Measurements from ENCODE around the gene RIC8B.

The RIC8B gene

DNA sequence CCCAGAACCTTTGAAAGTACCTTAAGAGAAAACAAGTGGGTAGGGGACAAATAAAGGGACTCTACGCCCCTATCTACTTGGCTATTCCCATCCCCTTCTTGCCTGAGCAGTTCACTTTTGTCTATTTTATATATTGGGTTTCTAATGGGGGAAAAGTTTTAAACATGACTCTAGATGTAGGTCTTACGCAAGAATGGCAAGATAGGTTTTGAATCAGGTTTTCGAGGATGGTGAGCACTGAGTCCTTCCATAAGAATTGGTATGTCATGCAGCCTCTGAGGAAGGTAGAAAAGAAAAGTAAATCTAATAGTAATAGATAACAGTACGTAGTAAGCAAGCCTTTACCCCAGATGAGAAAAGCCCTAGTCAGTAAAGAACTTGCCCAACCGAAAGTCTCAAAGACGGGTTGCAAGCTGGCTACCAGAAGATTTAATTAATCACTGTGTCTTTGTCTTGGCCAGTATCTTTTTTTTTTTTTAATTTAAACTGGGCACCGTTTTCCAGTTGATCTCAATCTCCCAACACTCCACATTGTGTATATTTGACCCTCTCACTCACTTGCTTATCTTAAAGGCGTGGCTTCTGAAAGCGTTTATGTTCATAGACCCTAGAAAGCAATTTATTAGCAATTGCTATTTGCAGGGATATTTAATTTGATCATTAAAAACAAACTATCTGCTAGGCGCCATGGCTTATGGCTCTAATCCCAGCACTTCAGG is 94.7 kb downstream of the RIC8B start:
- DNase-seq (ENCODE audit: low read depth): no peak

DNA sequence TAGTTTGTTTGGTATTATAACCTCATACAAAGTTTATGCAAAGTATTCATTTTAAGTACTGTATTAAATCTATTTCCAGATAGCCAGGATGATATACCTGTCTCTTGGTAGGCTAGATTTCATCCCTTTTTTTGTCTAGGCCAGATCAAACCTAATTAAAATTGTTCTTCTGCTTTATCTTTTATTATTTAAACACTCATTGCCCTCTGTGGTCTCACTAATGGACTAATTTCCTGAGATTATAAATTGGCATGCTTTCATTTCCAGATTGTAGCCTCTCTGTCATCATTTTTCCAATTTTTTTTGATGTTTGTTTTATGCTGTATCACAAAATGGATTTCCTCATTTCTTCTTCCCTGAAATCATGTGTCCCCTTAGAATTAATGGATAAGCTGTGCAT is 95.6 kb downstream of the RIC8B start:
- no peak for DNase-seq (ENCODE audit: low read depth)

GRCh38 chr12:106871477-106871876 is 97.0 kb downstream of the RIC8B start:
- peak; percentile 59 for DNase-seq (ENCODE audit: low read depth)

DNA sequence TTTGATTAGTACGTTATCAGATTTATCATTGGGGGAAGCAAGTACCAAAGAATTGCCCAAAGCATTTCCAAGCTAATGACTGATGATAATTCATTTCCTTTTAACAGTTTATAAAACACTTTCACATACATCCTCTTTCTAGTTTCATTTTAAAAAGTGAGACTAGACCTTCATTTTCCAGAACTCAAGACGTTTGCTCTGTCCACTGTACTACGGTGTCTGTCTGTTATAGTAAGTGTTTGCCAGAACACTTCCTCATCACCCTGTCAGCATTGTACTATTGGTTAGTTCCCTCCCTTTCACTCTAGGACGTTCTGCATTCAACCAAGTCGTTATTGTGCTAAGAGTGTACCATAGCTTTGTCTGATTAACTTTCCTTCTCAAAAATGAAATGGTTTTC is 99.5 kb downstream of the RIC8B start:
- no peak for DNase-seq (ENCODE audit: low read depth)

DNA sequence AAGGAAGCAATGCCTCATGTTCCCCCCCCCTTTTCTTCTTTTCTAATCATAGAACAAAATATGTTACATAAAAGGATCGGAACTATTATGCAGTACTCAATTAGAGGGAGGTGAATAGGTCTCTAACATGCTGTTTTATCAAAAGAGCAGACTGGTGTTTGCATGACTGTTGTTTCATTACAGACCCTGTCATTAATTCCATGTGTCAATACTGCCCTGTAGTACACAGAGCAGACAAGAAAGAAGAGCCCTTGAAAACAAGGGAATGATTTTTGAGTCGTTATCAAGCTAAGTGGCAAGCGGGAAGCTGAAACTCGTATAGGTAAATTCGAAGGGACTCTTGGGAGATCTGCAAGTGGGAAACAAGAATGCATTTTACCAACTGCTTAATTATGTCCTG is 104.3 kb downstream of the RIC8B start:
- DNase-seq (ENCODE audit: low read depth): no peak

GRCh38 chr12:106879612-106880011 is 105.1 kb downstream of the RIC8B start:
- peak; percentile 46 for DNase-seq (ENCODE audit: low read depth)

GRCh38 chr12:106883426-106883825 is 108.9 kb downstream of the RIC8B start:
- DNase-seq (ENCODE audit: low read depth): peak; percentile 82

- DNase-seq (ENCODE audit: low read depth): no peak
Observed at GRCh38 chr12:106885026-106885425, 110.5 kb downstream of the RIC8B start.

DNA sequence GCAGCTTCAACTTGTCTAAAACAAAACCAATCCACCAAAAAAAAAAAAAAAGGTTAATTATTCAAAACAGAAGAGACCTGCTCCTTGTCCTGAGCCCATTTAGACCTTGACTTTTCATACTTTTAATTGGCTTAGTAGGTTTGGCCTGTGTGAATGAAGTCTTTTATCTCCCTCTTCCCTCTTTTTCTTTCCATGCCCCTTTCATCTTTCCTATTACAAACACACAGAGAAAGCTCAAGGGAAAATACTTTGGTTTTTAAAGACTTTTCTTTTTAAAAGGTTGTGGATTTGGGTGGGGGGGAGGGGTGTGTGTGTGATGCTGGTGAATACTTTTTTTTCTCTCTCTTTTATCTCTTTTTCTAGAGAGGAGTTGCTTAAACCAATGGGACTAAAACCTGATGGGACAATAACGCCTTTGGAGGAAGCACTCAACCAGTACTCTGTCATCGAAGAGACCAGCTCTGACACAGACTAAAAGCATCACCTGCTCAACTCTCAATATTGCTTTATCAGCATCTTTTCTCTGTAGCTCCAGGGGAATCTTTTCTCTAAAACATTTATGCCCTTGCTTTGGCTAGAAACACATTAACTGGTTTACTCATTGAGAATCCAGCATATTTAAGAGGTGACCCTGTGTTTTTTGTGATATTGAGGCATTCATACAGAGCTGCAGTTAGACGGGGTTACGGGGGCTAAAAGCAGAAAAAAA is 111.2 kb downstream of the RIC8B start:
- no peak for DNase-seq (ENCODE audit: low read depth)

DNA sequence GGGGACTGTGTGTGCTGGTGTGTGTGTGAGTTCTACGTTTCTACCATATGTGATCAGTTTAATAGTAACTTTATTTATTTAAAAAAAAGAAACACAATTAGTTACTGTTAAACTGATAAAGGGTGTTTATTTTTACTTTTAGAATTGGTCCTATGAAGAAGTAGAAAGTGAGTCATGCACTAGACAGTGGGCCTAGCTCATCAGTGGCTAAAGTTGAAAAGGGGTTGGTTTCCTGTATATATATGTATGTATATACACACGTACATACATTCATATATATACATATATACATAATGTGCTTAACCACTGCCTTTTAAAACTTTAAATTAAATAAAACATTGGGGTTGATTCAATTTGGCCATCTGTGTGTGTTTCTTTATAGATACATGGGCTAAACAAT is 112.5 kb downstream of the RIC8B start:
- DNase-seq (ENCODE audit: low read depth): no peak

- DNase-seq (ENCODE audit: low read depth): no peak
Observed at GRCh38 chr12:106888348-106888970, 114.0 kb downstream of the RIC8B start.

DNA sequence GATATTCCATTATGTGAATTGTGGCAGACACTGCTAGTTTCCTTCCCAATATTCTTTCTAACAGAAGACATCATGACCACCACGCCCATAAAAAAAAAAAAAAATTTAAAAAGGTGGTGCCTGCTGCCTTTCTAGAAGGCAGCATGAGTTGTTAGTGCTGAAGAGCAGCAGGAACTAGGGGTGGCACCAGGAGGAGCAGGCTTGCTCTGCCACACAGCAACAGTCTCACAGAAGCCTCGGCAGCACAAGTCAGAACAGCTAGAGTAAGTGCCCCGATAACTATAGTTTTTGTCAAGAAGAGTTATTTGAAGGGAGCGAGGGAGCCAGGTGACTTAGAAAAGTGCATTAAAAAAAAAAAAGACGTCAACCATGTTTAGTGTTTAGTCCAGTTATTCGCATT is 114.8 kb downstream of the RIC8B start:
- no peak for DNase-seq (ENCODE audit: low read depth)

DNA sequence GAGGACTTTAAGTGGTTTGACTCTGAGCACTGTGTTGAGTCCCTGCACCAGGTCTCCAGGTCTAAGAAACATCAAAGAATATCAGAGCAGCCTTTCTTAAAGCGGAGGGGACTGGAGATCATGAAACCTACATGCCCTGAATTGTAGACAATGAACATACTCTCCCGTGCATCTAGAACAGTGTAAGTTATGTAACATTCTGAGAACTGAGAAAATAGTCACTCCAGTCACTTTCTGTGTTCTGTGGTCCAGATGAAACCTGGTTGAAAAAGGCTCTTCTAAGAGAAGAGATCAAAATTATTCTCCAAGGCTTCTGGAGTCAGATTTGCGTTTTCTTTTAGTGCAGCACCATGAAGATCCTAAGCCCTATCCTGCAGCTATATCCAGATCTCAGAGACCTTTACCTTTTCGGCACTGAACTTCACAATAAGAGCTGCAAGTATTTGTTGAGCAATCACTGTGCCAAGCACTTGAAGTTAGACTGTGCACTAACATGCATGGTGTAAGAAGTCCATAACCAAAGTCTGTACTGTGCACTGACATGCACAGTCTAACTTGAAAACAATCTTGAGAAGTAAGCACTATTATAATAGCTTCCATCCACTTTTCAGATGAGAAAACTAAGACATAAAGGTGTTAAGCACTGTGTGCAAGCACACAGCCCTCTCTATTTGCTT is 115.6 kb downstream of the RIC8B start:
- DNase-seq (ENCODE audit: low read depth): no peak

DNA sequence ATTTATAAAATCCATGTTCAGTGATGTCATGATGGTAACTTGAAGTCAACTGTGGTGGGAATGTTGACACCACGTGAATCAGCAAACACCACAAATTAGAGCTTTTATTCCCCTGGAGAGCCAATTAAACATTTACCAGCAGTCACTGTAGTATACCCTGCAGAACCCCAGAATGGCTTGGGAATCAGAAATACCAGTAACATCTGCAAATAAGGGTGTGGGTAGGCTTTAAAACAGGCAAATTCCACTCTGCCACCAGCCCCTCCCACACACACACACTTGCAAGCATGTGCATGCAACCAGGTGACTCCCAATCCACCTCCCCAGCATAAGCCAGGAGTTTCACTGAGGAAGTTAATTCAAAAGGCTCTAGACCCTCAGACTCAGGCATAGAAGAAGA is 117.6 kb downstream of the RIC8B start:
- no peak for DNase-seq (ENCODE audit: low read depth)

GRCh38 chr12:106893451-106893850 is 119.0 kb downstream of the RIC8B start:
- no peak for DNase-seq (ENCODE audit: low read depth)

DNA sequence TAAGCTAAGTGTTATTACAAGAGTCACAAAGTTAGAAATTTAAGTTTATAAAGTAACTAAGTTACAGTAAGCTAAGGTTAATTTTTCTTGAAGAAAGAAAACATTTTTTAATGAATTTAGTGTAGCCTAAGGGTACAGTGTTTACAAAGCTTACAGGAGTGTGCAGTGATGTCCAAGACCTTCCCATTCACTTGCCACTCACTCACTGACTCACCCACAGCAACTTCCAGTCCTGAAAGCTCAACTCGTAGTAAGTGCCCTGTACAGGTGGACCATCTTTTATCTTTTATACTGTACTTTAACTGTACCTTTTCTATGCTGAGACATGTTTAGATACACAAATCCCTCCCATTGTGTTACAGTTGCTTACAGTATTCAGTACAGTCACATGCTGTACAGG is 120.3 kb downstream of the RIC8B start:
- no peak for DNase-seq (ENCODE audit: low read depth)

DNA sequence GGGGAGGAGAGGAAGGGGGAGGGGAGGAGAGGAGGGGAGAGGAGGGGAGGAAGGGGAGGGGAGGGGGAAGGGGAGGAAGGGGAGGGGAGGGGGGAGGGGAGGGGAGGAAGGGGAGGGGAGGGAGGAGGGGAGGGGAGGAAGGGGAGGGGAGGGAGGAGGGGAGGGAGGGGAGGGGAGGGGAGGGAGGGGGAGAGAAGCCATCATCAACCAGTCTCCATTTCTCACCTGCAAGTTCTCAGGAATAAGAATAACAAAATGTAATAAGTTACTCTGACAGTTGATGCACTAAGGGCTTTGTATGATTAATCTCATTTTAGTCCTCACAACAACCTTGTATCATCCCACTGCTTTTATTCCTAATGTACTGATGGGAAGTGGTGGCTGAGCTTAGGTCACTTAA is 122.1 kb downstream of the RIC8B start:
- DNase-seq (ENCODE audit: low read depth): no peak

- peak; percentile 25 for DNase-seq (ENCODE audit: low read depth)
Observed at GRCh38 chr12:106897082-106897481, 122.6 kb downstream of the RIC8B start.

- no peak for DNase-seq (ENCODE audit: low read depth)
Observed at GRCh38 chr12:106897981-106898901, 123.8 kb downstream of the RIC8B start.

GRCh38 chr12:106900554-106900953 is 126.1 kb downstream of the RIC8B start:
- DNase-seq (ENCODE audit: low read depth): no peak

DNA sequence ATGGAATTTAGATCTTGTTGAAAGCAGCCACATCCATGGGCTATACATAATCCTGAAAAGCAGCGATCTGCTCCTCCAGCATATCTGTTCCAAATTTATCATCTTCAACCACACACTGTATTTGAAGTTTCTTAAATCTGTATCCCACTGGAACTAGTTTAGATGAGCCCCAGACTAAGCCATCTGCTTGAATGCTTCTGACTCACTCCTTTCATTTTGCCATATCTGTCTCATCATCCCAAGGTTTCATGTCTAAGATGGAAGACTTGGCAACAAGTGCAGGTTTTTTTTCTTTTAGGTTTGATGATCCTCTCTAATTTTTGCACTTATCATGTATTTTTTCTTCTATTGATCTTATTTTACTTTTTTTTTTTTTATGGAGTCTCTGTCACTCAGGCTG is 126.8 kb downstream of the RIC8B start:
- DNase-seq (ENCODE audit: low read depth): peak; percentile 54

DNA sequence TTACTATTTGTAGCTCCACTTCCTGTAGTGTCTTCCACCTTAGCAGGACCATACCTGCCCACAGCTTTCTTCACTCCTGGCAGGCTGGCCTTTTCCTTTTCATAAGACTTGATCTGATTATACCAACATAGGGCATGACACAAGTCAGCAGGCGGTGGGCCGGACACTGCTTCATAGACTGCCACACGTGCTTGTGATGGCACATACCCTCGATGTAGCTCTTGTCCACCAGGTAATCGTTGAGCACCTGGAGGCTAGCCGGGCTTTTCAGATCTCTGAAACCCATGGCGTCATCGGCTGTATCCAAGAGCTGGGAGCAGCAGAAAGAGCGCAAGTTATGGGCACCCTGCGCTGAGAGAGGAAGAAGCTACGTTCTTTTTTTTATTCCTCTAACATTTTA is 127.6 kb downstream of the RIC8B start:
- no peak for DNase-seq (ENCODE audit: low read depth)
